IMR-90 (cell line): ENCODE data around the gene CSNK2A3.

Experiments
- CEBPB ChIP-seq: IDR thresholded peaks from 2 replicates; pipeline ENCODE4 v1.6.1; 2012; ENCODE audit warnings: low read depth, low read length, improper control_type of control experiment
- CHD1 ChIP-seq: IDR thresholded peaks from 2 replicates; pipeline ENCODE4 v1.6.1; 2012; ENCODE audit warnings: low read depth, low read length, improper control_type of control experiment
- FOS ChIP-seq: fragments of 150-350 bp; IDR thresholded peaks from 2 replicates; pipeline ENCODE4 v1.6.1; 2016; ENCODE audit warnings: low read depth, low read length
- MXI1 ChIP-seq: IDR thresholded peaks from 2 replicates; pipeline ENCODE4 v1.6.1; 2012; ENCODE audit warnings: low read depth, mild to moderate bottlenecking, low read length, moderate library complexity, borderline replicate concordance
- NFE2L2 ChIP-seq: fragments of 150-350 bp; IDR thresholded peaks from 2 replicates; pipeline ENCODE4 v1.6.1; 2016; ENCODE audit warnings: low read depth, mild to moderate bottlenecking, low read length
- POLR2A ChIP-seq: IDR thresholded peaks from 2 replicates; pipeline ENCODE4 v1.6.1; 2012; ENCODE audit warnings: mild to moderate bottlenecking, low read depth, low read length
- RAD21 ChIP-seq: IDR thresholded peaks from 2 replicates; pipeline ENCODE4 v1.6.1; 2012; ENCODE audit warnings: low read length, improper control_type of control experiment
- RCOR1 ChIP-seq: IDR thresholded peaks from 2 replicates; pipeline ENCODE4 v1.6.1; 2012; ENCODE audit warnings: mild to moderate bottlenecking, low read length, improper control_type of control experiment; ENCODE audit not compliant: insufficient replicate concordance
- RFX5 ChIP-seq: IDR thresholded peaks from 2 replicates; pipeline ENCODE4 v1.8.0; 2012; ENCODE audit warnings: low read depth, mild to moderate bottlenecking, low read length, moderate library complexity
- TF ChIP-seq, protein P1 (sequence below): conservative IDR thresholded peaks from 2 replicates; pipeline ENCODE4 v1.5.1; 2012; ENCODE audit warnings: mild to moderate bottlenecking, low read depth, low read length, improper control_type of control experiment

DNA sequence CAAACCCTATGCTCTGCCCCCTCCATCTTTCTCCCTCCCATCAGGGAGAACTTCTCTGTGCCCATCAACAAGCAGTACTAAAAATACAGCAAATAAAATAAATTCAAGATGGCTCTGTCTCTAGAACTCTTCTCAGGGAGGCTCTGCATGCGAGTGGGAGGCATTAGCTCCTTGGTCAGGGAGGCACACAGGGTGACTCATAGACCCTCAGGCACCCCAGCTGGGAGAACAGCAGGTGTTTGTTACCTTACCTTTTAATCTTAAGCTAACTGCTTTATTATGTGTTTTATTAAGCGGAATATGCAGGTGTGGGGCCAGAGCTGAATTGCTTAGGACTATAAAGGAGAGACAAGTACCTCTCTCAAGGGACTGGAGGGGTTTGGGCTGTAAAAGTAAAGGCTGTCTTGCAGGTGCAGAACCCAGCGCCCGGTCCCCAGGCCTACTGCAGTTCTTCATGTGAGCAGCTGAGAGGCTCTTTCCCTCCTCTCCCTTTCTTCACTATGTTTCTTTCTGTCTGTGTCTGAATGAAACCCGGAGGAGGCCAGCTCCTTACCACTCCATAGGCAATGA lies 20.8 kb downstream of the CSNK2A3 start:
- TF ChIP-seq, protein P1, sequence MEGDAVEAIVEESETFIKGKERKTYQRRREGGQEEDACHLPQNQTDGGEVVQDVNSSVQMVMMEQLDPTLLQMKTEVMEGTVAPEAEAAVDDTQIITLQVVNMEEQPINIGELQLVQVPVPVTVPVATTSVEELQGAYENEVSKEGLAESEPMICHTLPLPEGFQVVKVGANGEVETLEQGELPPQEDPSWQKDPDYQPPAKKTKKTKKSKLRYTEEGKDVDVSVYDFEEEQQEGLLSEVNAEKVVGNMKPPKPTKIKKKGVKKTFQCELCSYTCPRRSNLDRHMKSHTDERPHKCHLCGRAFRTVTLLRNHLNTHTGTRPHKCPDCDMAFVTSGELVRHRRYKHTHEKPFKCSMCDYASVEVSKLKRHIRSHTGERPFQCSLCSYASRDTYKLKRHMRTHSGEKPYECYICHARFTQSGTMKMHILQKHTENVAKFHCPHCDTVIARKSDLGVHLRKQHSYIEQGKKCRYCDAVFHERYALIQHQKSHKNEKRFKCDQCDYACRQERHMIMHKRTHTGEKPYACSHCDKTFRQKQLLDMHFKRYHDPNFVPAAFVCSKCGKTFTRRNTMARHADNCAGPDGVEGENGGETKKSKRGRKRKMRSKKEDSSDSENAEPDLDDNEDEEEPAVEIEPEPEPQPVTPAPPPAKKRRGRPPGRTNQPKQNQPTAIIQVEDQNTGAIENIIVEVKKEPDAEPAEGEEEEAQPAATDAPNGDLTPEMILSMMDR, result no peak
- TF ChIP-seq RFX5 (no peak), POLR2A (no peak), RCOR1 (no peak), CHD1 (no peak), FOS (no peak), CEBPB (no peak), RAD21 (no peak), NFE2L2 (no peak), MXI1 (no peak)
